22Rv1 (cell line): ENCODE data around the gene WDR91.
A peak's percentile ranks its signal among the peaks of the same experiment; 100 is the strongest.

Source experiments
- CTCF ChIP-seq: fragments of 450-650 bp; IDR thresholded peaks from 2 replicates; pipeline ENCODE4 v1.5.1; 2017; ENCODE audit warnings: mild to moderate bottlenecking
- ZFX ChIP-seq: fragments of 450-650 bp; IDR thresholded peaks from 2 replicates; pipeline ENCODE4 v1.6.1; 2017; ENCODE audit warnings: antibody characterized with exemption, borderline replicate concordance

GRCh38 chr7:135238112-135238744 is 26.9 kb upstream of the WDR91 start:
- TF ChIP-seq CTCF (peak; percentile 89), ZFX (no peak)
